Central memory CD8-positive, alpha-beta T cell (primary cell): ENCODE data around the gene ZNF428.

Source experiments
- ATAC-seq: fragments of 150-1000 bp; cut with Tn5 transposase; replicated peaks from 2 replicates; pipeline ENCODE4 v1.10.0; 2022; ENCODE audit warnings: mild to moderate bottlenecking, moderate FRiP score, moderate number of reproducible peaks; ENCODE audit not compliant: poor library complexity, severe bottlenecking; ENCODE audit errors: extremely low read depth
- DNase-seq, 2 donors: peaks; one replicate each; pipeline ENCODE4 v3.0.0; 2021; ENCODE audit warnings: low spot score in 2 of 2
- H3K27ac Mint-ChIP-seq: one replicate; pipeline ENCODE4 v1.8.0; 2022; ENCODE audit warnings: low read depth, mild to moderate bottlenecking, moderate library complexity, mixed read lengths
- H3K27me3 Mint-ChIP-seq: one replicate; pipeline ENCODE4 v1.8.0; 2022; ENCODE audit warnings: mixed read lengths
- H3K36me3 Mint-ChIP-seq: one replicate; pipeline ENCODE4 v1.8.0; 2022; ENCODE audit warnings: mild to moderate bottlenecking, moderate library complexity, mixed read lengths; ENCODE audit not compliant: insufficient read depth
- H3K4me1 Mint-ChIP-seq: one replicate; pipeline ENCODE4 v1.8.0; 2022; ENCODE audit warnings: mixed read lengths
- H3K4me3 Mint-ChIP-seq: one replicate; pipeline ENCODE4 v1.8.0; 2022; ENCODE audit warnings: mild to moderate bottlenecking, moderate library complexity, mixed read lengths
- H3K9me3 Mint-ChIP-seq: one replicate; pipeline ENCODE4 v1.8.0; 2022; ENCODE audit warnings: mixed read lengths

ZNF428 gene

GRCh38 chr19:43574424-43575155 lies 44.8 kb downstream of the ZNF428 start:
- H3K4me1 Mint-ChIP-seq, result peaks cover 38% of the 10 kb centered on the region
- H3K27ac Mint-ChIP-seq, result peak overlapping the region; percentile 96
- H3K4me3 Mint-ChIP-seq, result peak overlapping the region; percentile 97
- DNase-seq (no peak), ATAC-seq (no peak)
- H3K27me3 Mint-ChIP-seq, result no peaks in the 10 kb centered on the region
- H3K36me3 Mint-ChIP-seq, result peaks cover 12% of the 10 kb centered on the region
- no peaks in the 10 kb centered on the region for H3K9me3 Mint-ChIP-seq

GRCh38 chr19:43572171-43572588 lies 47.2 kb downstream of the ZNF428 start:
- Mint-ChIP-seq H3K9me3 (no peaks in the 10 kb centered on the region), H3K36me3 (peaks cover 11% of the 10 kb centered on the region), H3K4me3 (no peak overlapping the region), H3K27me3 (no peaks in the 10 kb centered on the region), H3K4me1 (peaks cover 40% of the 10 kb centered on the region), H3K27ac (peak overlapping the region; percentile 47)
- ATAC-seq, result no peak
- DNase-seq, result no peak

- Mint-ChIP-seq H3K27ac (no peak overlapping the region), H3K4me3 (no peak overlapping the region), H3K4me1 (peaks cover 40% of the 10 kb centered on the region), H3K9me3 (no peaks in the 10 kb centered on the region), H3K27me3 (no peaks in the 10 kb centered on the region), H3K36me3 (peaks cover 8% of the 10 kb centered on the region)
- DNase-seq, result no peak
- no peak for ATAC-seq
Measured at GRCh38 chr19:43570174-43570791, 49.1 kb downstream of the ZNF428 start.

GRCh38 chr19:43569657-43570056 lies 49.8 kb downstream of the ZNF428 start:
- Mint-ChIP-seq H3K4me1 (peaks cover 42% of the 10 kb centered on the region), H3K4me3 (no peak overlapping the region), H3K36me3 (peaks cover 7% of the 10 kb centered on the region), H3K9me3 (no peaks in the 10 kb centered on the region), H3K27ac (no peak overlapping the region), H3K27me3 (no peaks in the 10 kb centered on the region)
- DNase-seq, result no peak
- no peak for ATAC-seq

GRCh38 chr19:43564800-43565199 lies 54.6 kb downstream of the ZNF428 start:
- H3K36me3 Mint-ChIP-seq, result peaks cover 16% of the 10 kb centered on the region
- H3K9me3 Mint-ChIP-seq, result no peaks in the 10 kb centered on the region
- peaks cover 57% of the 10 kb centered on the region for H3K4me1 Mint-ChIP-seq
- no peaks in the 10 kb centered on the region for H3K27me3 Mint-ChIP-seq
- peak overlapping the region; percentile 92 for H3K27ac Mint-ChIP-seq
- ATAC-seq (no peak), DNase-seq (no peak)
- no peak overlapping the region for H3K4me3 Mint-ChIP-seq

- DNase-seq, result no peak
- Mint-ChIP-seq H3K9me3 (no peaks in the 10 kb centered on the region), H3K4me3 (peak overlapping the region; percentile 42), H3K4me1 (peaks cover 53% of the 10 kb centered on the region), H3K27ac (peak overlapping the region; percentile 92), H3K27me3 (no peaks in the 10 kb centered on the region), H3K36me3 (peaks cover 16% of the 10 kb centered on the region)
- ATAC-seq, result no peak
Measured at GRCh38 chr19:43563816-43564457, 55.5 kb downstream of the ZNF428 start.

GRCh38 chr19:43562698-43563241 lies 56.7 kb downstream of the ZNF428 start:
- H3K4me3 Mint-ChIP-seq, result peak overlapping the region; percentile 48
- H3K36me3 Mint-ChIP-seq, result peaks cover 16% of the 10 kb centered on the region
- peak; percentile 66 to 90 for DNase-seq
- H3K27me3 Mint-ChIP-seq, result no peaks in the 10 kb centered on the region
- no peaks in the 10 kb centered on the region for H3K9me3 Mint-ChIP-seq
- H3K4me1 Mint-ChIP-seq, result peaks cover 53% of the 10 kb centered on the region
- ATAC-seq, result peak; percentile 98
- H3K27ac Mint-ChIP-seq, result peak overlapping the region; percentile 92

- ATAC-seq (no peak), DNase-seq (no peak)
- peaks cover 21% of the 10 kb centered on the region for H3K36me3 Mint-ChIP-seq
- peaks cover 53% of the 10 kb centered on the region for H3K4me1 Mint-ChIP-seq
- H3K4me3 Mint-ChIP-seq, result peak overlapping the region; percentile 48
- no peaks in the 10 kb centered on the region for H3K27me3 Mint-ChIP-seq
- peak overlapping the region; percentile 92 for H3K27ac Mint-ChIP-seq
- no peaks in the 10 kb centered on the region for H3K9me3 Mint-ChIP-seq
Measured at GRCh38 chr19:43562226-43562697, 57.2 kb downstream of the ZNF428 start.

- ATAC-seq (no peak), DNase-seq (no peak)
- H3K9me3 Mint-ChIP-seq, result no peaks in the 10 kb centered on the region
- peaks cover 47% of the 10 kb centered on the region for H3K4me1 Mint-ChIP-seq
- peaks cover 22% of the 10 kb centered on the region for H3K36me3 Mint-ChIP-seq
- peak overlapping the region; percentile 16 for H3K4me3 Mint-ChIP-seq
- H3K27ac Mint-ChIP-seq, result peak overlapping the region; percentile 92
- H3K27me3 Mint-ChIP-seq, result no peaks in the 10 kb centered on the region
Measured at GRCh38 chr19:43561139-43561970, 58.1 kb downstream of the ZNF428 start.

GRCh38 chr19:43560687-43561086 lies 58.7 kb downstream of the ZNF428 start:
- ATAC-seq, result no peak
- DNase-seq, result no peak
- H3K27ac Mint-ChIP-seq, result no peak overlapping the region
- H3K36me3 Mint-ChIP-seq, result peaks cover 22% of the 10 kb centered on the region
- H3K27me3 Mint-ChIP-seq, result no peaks in the 10 kb centered on the region
- H3K4me1 Mint-ChIP-seq, result peaks cover 47% of the 10 kb centered on the region
- H3K9me3 Mint-ChIP-seq, result no peaks in the 10 kb centered on the region
- no peak overlapping the region for H3K4me3 Mint-ChIP-seq
